Activated T-cell treated with anti-CD3 and anti-CD28 coated beads, Interleukin-2, amount 50 U/mL, for 72 hours (primary cell): ENCODE measurements around the gene DLG2. TPM values are rescaled to one million over a fixed set of nuclear protein-coding genes. Genes with fewer than 3 reads are reported as not detected.

Experiments
- ATAC-seq, 2 donors: fragments of 150-1000 bp; cut with Tn5 transposase; replicated peaks in 1 of 2; 2 replicates each; pipeline ENCODE4 v1.10.0; 2021; ENCODE audit warnings: moderate library complexity in 2 of 2, mild to moderate bottlenecking in 1 of 2
- DNase-seq, 2 donors: peaks; one replicate each; pipeline ENCODE4 v3.0.0; 2021 to 2022; ENCODE audit warnings: mixed read lengths in 1 of 2
- H3K27ac Mint-ChIP-seq: one replicate; pipeline ENCODE4 v1.8.0; 2022; ENCODE audit warnings: mild to moderate bottlenecking, moderate library complexity, mixed read lengths
- H3K27me3 Mint-ChIP-seq: one replicate; pipeline ENCODE4 v1.8.0; 2022; ENCODE audit warnings: low read depth, mixed read lengths
- H3K36me3 Mint-ChIP-seq, 2 donors: one replicate each; pipeline ENCODE4 v1.8.0; 2022; ENCODE audit warnings: mixed read lengths in 2 of 2, mild to moderate bottlenecking in 1 of 2; ENCODE audit not compliant: insufficient read depth in 2 of 2
- H3K4me1 Mint-ChIP-seq: one replicate; pipeline ENCODE4 v1.8.0; 2022; ENCODE audit warnings: low read depth, mixed read lengths
- H3K4me3 Mint-ChIP-seq, 2 donors: one replicate each; pipeline ENCODE4 v1.8.0; 2022; ENCODE audit warnings: mild to moderate bottlenecking in 2 of 2, mixed read lengths in 2 of 2, moderate library complexity in 2 of 2
- H3K9me3 Mint-ChIP-seq, 2 donors: one replicate each; pipeline ENCODE4 v1.8.0; 2022; ENCODE audit warnings: mixed read lengths in 2 of 2
- total RNA-seq, 2 donors: library from RNA; stranded (reverse); gene quantifications; one replicate each; pipeline ENCODE4 v1.2.3, GENCODE V29; 2022

DLG2 gene
- total RNA-seq, 2 donors from 2014 or later, result 4.1 to 5.3 TPM

DNA sequence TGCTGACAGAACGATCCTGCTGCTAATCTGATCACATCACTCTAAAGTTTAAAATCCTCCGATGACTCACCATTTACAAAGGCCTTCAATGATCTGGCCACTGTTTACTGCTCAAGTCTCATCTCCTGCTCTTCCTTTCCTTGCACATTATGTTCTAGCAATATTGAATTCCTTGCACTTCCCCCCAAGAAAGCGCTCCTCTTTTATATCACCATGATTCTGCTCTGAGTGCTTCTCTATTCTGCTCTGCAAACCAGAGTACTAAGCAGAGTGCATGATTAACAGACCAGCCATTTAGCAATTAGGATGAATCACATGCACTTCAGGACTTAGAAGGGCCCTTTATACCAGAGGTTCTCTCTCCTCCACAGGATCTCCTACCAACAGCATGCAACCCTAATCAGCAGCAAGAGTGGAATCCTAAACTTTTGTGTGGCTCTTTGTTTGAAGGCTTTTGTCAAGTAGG is 1218.2 kb downstream of the DLG2 start:
- Mint-ChIP-seq H3K4me3 (no peak overlapping the region), H3K4me1 (no peaks in the 10 kb centered on the region), H3K27ac (no peak overlapping the region), H3K27me3 (no peaks in the 10 kb centered on the region), H3K36me3 (peaks cover 0 to 1% of the 10 kb centered on the region in 2 donors), H3K9me3 (peaks cover 8 to 13% of the 10 kb centered on the region in 2 donors)
- no peak for DNase-seq
- no peak for ATAC-seq

DNA sequence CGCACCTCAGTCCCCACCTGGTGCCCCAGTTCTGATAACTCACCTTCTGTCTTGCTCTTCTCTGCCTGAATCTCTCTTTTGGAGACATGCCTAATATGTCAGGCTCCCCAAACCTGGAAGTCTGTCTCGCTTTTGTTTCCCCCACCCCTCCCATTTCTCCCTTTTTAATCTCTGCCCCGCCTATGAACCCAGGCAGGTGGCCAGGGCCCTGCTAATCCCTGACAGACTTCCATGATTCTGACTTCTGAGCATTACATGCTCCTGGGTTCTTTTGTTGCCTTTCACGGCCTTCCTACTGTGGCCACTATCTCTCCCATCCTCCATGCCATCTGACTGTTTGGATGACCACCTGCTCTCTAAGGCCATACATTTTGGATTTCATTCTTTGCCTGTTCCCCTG is 1220.1 kb downstream of the DLG2 start:
- Mint-ChIP-seq H3K27me3 (no peaks in the 10 kb centered on the region), H3K27ac (no peak overlapping the region), H3K4me1 (no peaks in the 10 kb centered on the region), H3K4me3 (no peak overlapping the region), H3K9me3 (peaks cover 6 to 18% of the 10 kb centered on the region in 2 donors), H3K36me3 (peaks cover 0 to 1% of the 10 kb centered on the region in 2 donors)
- ATAC-seq (no peak), DNase-seq (no peak)

DNA sequence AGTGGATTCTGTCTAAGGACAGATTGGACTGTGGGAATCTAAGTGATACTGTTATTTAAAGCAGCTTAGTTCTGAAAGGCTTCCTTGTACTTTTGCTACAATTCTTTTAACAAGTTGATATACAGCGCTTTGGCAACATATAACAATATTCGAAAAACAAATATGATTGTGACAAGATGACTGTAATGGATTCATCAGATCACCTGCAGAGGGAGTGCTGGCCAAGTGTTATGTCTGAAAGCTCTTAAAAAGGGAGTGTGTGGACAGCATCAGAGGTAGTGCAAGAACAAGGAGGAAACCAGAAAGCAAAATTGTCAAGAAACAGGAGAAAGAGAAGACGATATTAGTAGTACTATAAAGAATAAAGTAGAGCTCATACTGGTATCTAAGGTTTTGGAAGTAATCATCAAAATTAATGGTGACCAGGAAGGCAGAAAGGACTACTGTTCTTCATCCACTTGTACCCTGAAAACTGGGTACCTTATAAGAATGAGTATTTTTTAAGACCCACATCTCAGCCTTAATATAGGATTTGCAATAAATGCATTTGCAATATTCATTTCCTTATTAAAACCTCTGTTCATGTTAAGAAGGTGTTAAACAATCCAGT is 1229.0 kb downstream of the DLG2 start:
- Mint-ChIP-seq H3K9me3 (peaks cover 1% of the 10 kb centered on the region in 2 donors), H3K36me3 (peaks cover 0 to 2% of the 10 kb centered on the region in 2 donors), H3K4me1 (no peaks in the 10 kb centered on the region)

DNA sequence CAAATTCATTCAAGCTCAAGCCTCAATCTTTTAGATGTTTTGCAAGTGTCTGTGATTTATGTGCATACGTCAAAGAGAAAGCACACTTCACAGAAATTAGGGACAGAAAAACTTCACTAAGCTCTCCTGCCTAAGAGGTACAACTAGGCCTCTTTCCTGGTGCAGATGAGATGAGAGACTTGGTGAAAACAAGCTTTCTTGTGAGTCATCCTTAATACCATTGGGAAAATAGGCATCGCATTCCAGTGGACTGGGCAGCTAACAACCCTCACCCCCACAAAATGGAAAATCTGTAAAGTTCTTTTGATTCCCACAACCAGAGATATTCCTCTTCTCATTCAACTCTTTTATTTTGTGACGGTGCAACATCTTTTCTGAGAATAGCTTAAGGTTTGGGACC is 1230.6 kb downstream of the DLG2 start:
- H3K4me3 Mint-ChIP-seq, result no peak overlapping the region
- no peak overlapping the region for H3K27ac Mint-ChIP-seq
- no peaks in the 10 kb centered on the region for H3K27me3 Mint-ChIP-seq
- no peak for DNase-seq
- no peaks in the 10 kb centered on the region for H3K4me1 Mint-ChIP-seq
- ATAC-seq, result no peak
- peaks cover 1% of the 10 kb centered on the region in 2 donors for H3K9me3 Mint-ChIP-seq
- H3K36me3 Mint-ChIP-seq, result peaks cover 0 to 2% of the 10 kb centered on the region in 2 donors

More for the DNA sequence above, 1229.0 kb downstream of the DLG2 start:
- Mint-ChIP-seq H3K4me3 (no peak overlapping the region), H3K27ac (no peak overlapping the region), H3K27me3 (no peaks in the 10 kb centered on the region)
- ATAC-seq (no peak), DNase-seq (no peak)

GRCh38 chr11:84390441-84391078 is 1236.6 kb downstream of the DLG2 start:
- H3K9me3 Mint-ChIP-seq, result no peaks in the 10 kb centered on the region
- DNase-seq (no peak), ATAC-seq (no peak)
- no peak overlapping the region for H3K27ac Mint-ChIP-seq
- H3K4me3 Mint-ChIP-seq, result no peak overlapping the region
- peaks cover 0 to 2% of the 10 kb centered on the region in 2 donors for H3K36me3 Mint-ChIP-seq
- H3K4me1 Mint-ChIP-seq, result no peaks in the 10 kb centered on the region
- no peaks in the 10 kb centered on the region for H3K27me3 Mint-ChIP-seq

DNA sequence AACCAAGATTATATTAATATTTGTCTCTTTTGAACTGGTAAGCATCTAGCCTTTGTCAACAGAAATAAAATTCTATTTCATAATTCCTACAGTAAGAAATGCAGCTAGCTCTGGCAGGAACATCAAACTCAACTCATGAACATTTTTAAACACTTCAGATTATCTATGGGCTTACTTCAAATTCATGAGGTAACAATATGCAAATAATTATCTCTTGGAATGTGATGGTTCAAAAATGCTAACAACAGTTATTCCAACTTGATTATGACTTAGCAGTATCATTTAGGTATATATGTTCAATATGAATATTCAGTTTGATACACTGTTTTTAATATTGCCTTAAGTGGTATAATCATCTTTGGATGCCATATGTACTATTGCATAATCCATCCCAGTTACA is 1237.4 kb downstream of the DLG2 start:
- no peak overlapping the region for H3K27ac Mint-ChIP-seq
- no peaks in the 10 kb centered on the region for H3K9me3 Mint-ChIP-seq
- ATAC-seq (no peak), DNase-seq (no peak)
- no peaks in the 10 kb centered on the region for H3K36me3 Mint-ChIP-seq
- H3K27me3 Mint-ChIP-seq, result no peaks in the 10 kb centered on the region
- H3K4me1 Mint-ChIP-seq, result no peaks in the 10 kb centered on the region
- no peak overlapping the region for H3K4me3 Mint-ChIP-seq

GRCh38 chr11:84384731-84385130 is 1242.4 kb downstream of the DLG2 start:
- H3K9me3 Mint-ChIP-seq, result peaks cover 2% of the 10 kb centered on the region in 2 donors
- no peak for ATAC-seq
- H3K4me3 Mint-ChIP-seq, result no peak overlapping the region
- DNase-seq, result peak; percentile 10 to 20
- H3K27me3 Mint-ChIP-seq, result no peaks in the 10 kb centered on the region
- no peaks in the 10 kb centered on the region for H3K36me3 Mint-ChIP-seq
- H3K27ac Mint-ChIP-seq, result peak overlapping the region; percentile 42
- H3K4me1 Mint-ChIP-seq, result no peaks in the 10 kb centered on the region

DNA sequence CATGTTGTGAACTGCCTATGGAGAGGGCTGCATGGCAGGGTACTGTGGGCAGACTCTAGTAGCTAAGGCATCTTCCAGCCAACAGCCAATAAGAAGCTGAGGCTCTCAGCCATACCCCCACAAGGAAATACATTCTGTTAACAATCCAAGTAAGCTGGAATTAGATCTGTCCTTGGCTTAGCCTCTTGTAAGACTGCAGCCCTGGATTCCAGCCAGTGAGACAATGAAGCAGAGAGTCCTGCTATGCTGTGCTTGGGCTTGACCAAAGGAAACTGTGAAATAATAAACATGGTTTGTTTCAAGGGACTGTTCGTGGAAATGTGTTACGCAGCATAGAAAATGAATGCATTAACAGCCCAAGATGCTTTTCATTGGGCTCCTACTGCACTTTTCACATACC is 1243.6 kb downstream of the DLG2 start:
- Mint-ChIP-seq H3K27me3 (no peaks in the 10 kb centered on the region), H3K9me3 (peaks cover 2% of the 10 kb centered on the region in 2 donors), H3K4me3 (no peak overlapping the region), H3K36me3 (no peaks in the 10 kb centered on the region), H3K27ac (no peak overlapping the region), H3K4me1 (no peaks in the 10 kb centered on the region)
- no peak for DNase-seq
- no peak for ATAC-seq

GRCh38 chr11:84381666-84382065 is 1245.5 kb downstream of the DLG2 start:
- H3K4me1 Mint-ChIP-seq, result no peaks in the 10 kb centered on the region
- no peak overlapping the region for H3K27ac Mint-ChIP-seq
- peaks cover 2% of the 10 kb centered on the region in 2 donors for H3K9me3 Mint-ChIP-seq
- no peaks in the 10 kb centered on the region for H3K36me3 Mint-ChIP-seq
- ATAC-seq (no peak), DNase-seq (no peak)
- no peak overlapping the region for H3K4me3 Mint-ChIP-seq
- no peaks in the 10 kb centered on the region for H3K27me3 Mint-ChIP-seq

DNA sequence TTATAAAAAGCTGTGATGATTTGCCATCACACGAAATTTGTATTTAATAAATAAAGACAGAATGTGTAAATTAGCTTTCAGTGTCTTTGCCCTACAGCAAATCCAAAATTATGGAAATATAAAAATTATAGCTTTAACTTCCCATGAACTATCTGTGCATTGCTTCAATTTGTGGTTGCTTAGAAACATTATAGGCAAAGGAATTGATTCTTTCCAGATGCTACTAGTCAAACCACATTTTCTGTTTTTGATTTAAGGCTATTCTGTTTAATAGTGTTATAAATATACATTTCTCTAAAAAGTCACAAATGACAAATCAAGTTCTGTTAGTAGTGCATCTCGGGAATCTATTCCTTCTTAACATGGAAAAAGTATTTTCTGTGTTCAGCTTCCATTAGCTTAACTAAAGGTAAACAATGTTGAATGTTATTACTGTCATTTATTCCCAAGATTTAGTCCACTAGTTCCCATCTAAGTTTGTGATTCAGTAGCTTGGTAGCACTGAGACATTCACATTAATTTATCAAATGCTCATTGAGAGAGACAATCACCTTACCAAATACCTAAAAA is 1254.7 kb downstream of the DLG2 start:
- Mint-ChIP-seq H3K27ac (no peak overlapping the region), H3K9me3 (peaks cover 0 to 4% of the 10 kb centered on the region in 2 donors), H3K36me3 (no peaks in the 10 kb centered on the region), H3K4me3 (no peak overlapping the region), H3K27me3 (no peaks in the 10 kb centered on the region), H3K4me1 (no peaks in the 10 kb centered on the region)
- ATAC-seq, result no peak
- DNase-seq, result no peak

DNA sequence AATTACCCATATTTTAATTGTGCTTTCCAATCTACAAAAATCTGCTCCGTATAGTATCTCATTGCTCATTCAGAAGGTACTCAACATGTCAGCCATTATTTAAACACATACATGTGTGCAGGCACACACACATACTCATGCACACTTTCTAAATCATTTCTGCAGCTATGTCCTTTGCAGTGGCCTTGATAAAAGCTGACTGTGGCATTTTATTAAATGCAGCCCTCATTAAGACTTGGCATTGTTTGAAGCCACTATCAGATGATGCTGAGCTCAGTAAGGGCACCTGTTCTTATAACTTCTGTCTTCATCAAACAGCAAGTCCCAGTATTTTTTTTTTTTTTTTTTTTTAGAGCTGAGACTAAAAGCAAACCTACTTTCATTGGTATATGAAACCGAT is 1269.1 kb downstream of the DLG2 start:
- DNase-seq, result no peak
- no peaks in the 10 kb centered on the region for H3K27me3 Mint-ChIP-seq
- peaks cover 0 to 1% of the 10 kb centered on the region in 2 donors for H3K36me3 Mint-ChIP-seq
- H3K9me3 Mint-ChIP-seq, result peaks cover 2 to 8% of the 10 kb centered on the region in 2 donors
- H3K4me1 Mint-ChIP-seq, result no peaks in the 10 kb centered on the region
- H3K4me3 Mint-ChIP-seq, result no peak overlapping the region
- ATAC-seq, result no peak
- no peak overlapping the region for H3K27ac Mint-ChIP-seq

DNA sequence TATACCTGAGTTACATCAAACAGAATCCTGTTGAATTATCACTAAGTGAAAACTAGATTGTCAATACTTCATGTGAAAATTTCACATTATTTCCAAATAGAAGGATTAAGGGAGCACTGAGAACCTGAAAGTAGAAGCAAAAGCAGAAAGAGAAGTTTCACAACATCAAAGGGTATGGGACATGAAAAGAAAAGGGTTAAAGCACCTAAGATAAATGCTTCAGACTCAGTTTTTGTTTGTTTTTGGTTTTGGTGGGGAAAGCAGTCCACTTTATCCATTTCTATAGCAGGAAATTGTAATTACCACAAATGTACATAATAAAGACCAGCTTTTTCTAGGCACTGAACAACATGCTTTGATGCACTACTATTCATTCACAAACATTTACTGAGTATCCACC is 1271.2 kb downstream of the DLG2 start:
- H3K9me3 Mint-ChIP-seq, result peaks cover 0 to 8% of the 10 kb centered on the region in 2 donors
- DNase-seq (no peak), ATAC-seq (no peak)
- H3K36me3 Mint-ChIP-seq, result peaks cover 0 to 1% of the 10 kb centered on the region in 2 donors
- H3K4me3 Mint-ChIP-seq, result no peak overlapping the region
- no peaks in the 10 kb centered on the region for H3K4me1 Mint-ChIP-seq
- no peaks in the 10 kb centered on the region for H3K27me3 Mint-ChIP-seq
- H3K27ac Mint-ChIP-seq, result no peak overlapping the region

DNA sequence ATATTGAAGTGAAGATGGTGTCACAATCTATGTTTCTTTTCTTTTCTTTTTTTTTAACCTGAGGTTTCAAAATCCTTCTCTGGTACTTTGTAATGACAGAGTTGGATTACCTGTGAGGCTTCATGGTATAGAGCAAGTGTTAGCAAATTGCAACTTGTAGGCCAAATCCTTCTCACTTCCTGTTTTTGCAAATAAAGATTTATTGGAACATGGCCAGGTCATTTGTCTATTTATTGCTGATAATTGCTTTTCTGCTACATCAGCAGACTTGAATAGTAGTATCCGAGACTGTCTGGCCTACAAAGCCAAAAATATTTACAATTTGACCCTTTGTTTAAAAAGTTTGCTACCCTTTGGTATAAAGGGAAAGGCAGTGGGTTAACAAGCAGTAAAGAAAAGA is 1281.5 kb downstream of the DLG2 start:
- Mint-ChIP-seq H3K4me3 (no peak overlapping the region), H3K9me3 (peaks cover 2 to 5% of the 10 kb centered on the region in 2 donors), H3K36me3 (peaks cover 0 to 2% of the 10 kb centered on the region in 2 donors), H3K27ac (no peak overlapping the region), H3K4me1 (no peaks in the 10 kb centered on the region), H3K27me3 (no peaks in the 10 kb centered on the region)
- no peak for ATAC-seq
- DNase-seq, result no peak
